Karpas-422 (cell line): Measurements from ENCODE around the gene SMIM36. TPM values are rescaled to one million over a fixed set of nuclear protein-coding genes. Genes with fewer than 3 reads are reported as not detected.

ENCODE experiments used
- DNase-seq: peaks from one replicate; pipeline ENCODE4 v3.0.0-alpha.2; 2015
- H2AFZ ChIP-seq: fragments of 200-600 bp; sonication (generic); 2 replicates; pipeline ENCODE4 v1.6.1; 2014; ENCODE audit warnings: antibody characterized with exemption, low read length, mixed read lengths
- H3K27ac ChIP-seq: fragments of 200-600 bp; sonication (generic); 2 replicates; pipeline ENCODE4 v1.5.1; 2014; ENCODE audit warnings: mild to moderate bottlenecking, low read length, moderate library complexity
- H3K27me3 ChIP-seq: fragments of 200-600 bp; sonication (generic); 2 replicates; pipeline ENCODE4 v1.6.1; 2014; ENCODE audit warnings: low read length, mixed read lengths
- H3K36me3 ChIP-seq: fragments of 200-600 bp; sonication (generic); 2 replicates; pipeline ENCODE4 v1.6.1; 2014; ENCODE audit warnings: low read length, mixed read lengths; ENCODE audit not compliant: insufficient read depth
- H3K4me1 ChIP-seq: fragments of 200-600 bp; sonication (generic); 2 replicates; pipeline ENCODE4 v1.6.1; 2014; ENCODE audit warnings: mild to moderate bottlenecking, low read length, mixed read lengths
- H3K4me2 ChIP-seq: fragments of 200-600 bp; sonication (generic); 2 replicates; pipeline ENCODE4 v1.6.1; 2014; ENCODE audit warnings: low read length, low read depth, mild to moderate bottlenecking; ENCODE audit not compliant: poor library complexity, severe bottlenecking
- H3K4me3 ChIP-seq: fragments of 200-600 bp; sonication (generic); 2 replicates; pipeline ENCODE4 v1.5.1; 2014; ENCODE audit warnings: mild to moderate bottlenecking, antibody characterized with exemption, low read length, mixed read lengths
- H3K79me2 ChIP-seq: fragments of 200-600 bp; sonication (generic); 2 replicates; pipeline ENCODE4 v1.6.1; 2014; ENCODE audit warnings: mild to moderate bottlenecking, low read length, mixed read lengths
- H3K9ac ChIP-seq: fragments of 200-600 bp; sonication (generic); 2 replicates; pipeline ENCODE4 v1.6.0; 2014; ENCODE audit warnings: low read length
- H3K9me2 ChIP-seq: fragments of 200-600 bp; sonication (generic), shearing (Covaris generic); replicated peaks from 2 replicates; pipeline ENCODE4 v1.6.0; 2014; ENCODE audit warnings: mild to moderate bottlenecking, low read length, moderate library complexity; ENCODE audit not compliant: insufficient read depth
- H3K9me3 ChIP-seq: fragments of 300-700, 200-600 bp; sonication (generic); 2 replicates; pipeline ENCODE4 v1.6.1; 2014; ENCODE audit warnings: low read length, mixed read lengths
- H4K20me1 ChIP-seq: fragments of 200-600 bp; sonication (generic); 2 replicates; pipeline ENCODE4 v1.6.1; 2014; ENCODE audit warnings: mild to moderate bottlenecking, antibody characterized with exemption, low read length, low read depth; ENCODE audit not compliant: insufficient read depth
- total RNA-seq: library from RNA; depleted of rRNA; stranded (reverse); fragments of >200 nt; shearing (Covaris generic); gene quantifications from 2 replicates; pipeline ENCODE4 v1.2.3, GENCODE V29; 2014; ENCODE audit warnings: low replicate concordance

SMIM36 gene
- total RNA-seq, 1 experiment from 2014 or later: not detected

GRCh38 chr17:55440391-55440790 is 70.9 kb downstream of the SMIM36 start:
- Histone ChIP-seq H3K4me2 (no peak overlapping the region), H3K9ac (no peak overlapping the region), H3K4me1 (peaks cover 38% of the 10 kb centered on the region), H3K79me2 (no peaks in the 10 kb centered on the region), H3K4me3 (no peak overlapping the region), H3K27me3 (no peaks in the 10 kb centered on the region), H4K20me1 (no peaks in the 10 kb centered on the region), H3K9me2 (no peaks in the 10 kb centered on the region), H3K9me3 (no peaks in the 10 kb centered on the region), H3K27ac (no peak overlapping the region), H3K36me3 (no peaks in the 10 kb centered on the region), H2AFZ (no peak overlapping the region)
- DNase-seq: no peak

GRCh38 chr17:55437159-55437605 is 74.1 kb downstream of the SMIM36 start:
- peak overlapping the region; percentile 62 for H3K9ac ChIP-seq
- peaks cover 46% of the 10 kb centered on the region for H3K4me1 ChIP-seq

GRCh38 chr17:55436224-55437158 is 74.8 kb downstream of the SMIM36 start:
- DNase-seq: no peak
- peak overlapping the region; percentile 64 for H3K4me3 ChIP-seq
- H3K4me1 ChIP-seq: peaks cover 46% of the 10 kb centered on the region
- H3K9me3 ChIP-seq: no peaks in the 10 kb centered on the region
- peak overlapping the region; percentile 82 for H3K4me2 ChIP-seq
- peak overlapping the region; percentile 16 for H2AFZ ChIP-seq
- H3K9ac ChIP-seq: peak overlapping the region; percentile 62
- peak overlapping the region; percentile 98 for H3K27ac ChIP-seq
- no peaks in the 10 kb centered on the region for H3K9me2 ChIP-seq
- H3K79me2 ChIP-seq: no peaks in the 10 kb centered on the region
- H3K36me3 ChIP-seq: no peaks in the 10 kb centered on the region
- no peaks in the 10 kb centered on the region for H3K27me3 ChIP-seq
- H4K20me1 ChIP-seq: no peaks in the 10 kb centered on the region

More at GRCh38 chr17:55437159-55437605, 74.1 kb downstream of the SMIM36 start:
- Histone ChIP-seq H2AFZ (peak overlapping the region; percentile 16), H4K20me1 (no peaks in the 10 kb centered on the region), H3K9me3 (no peaks in the 10 kb centered on the region), H3K79me2 (no peaks in the 10 kb centered on the region), H3K27ac (peak overlapping the region; percentile 98), H3K4me3 (peak overlapping the region; percentile 64), H3K4me2 (peak overlapping the region; percentile 82), H3K27me3 (no peaks in the 10 kb centered on the region), H3K9me2 (no peaks in the 10 kb centered on the region), H3K36me3 (no peaks in the 10 kb centered on the region)
- DNase-seq: peak; percentile 95

GRCh38 chr17:55435408-55435807 is 75.8 kb downstream of the SMIM36 start:
- Histone ChIP-seq H3K27ac (peak overlapping the region; percentile 40; the same call in 1 of the 2 replicates), H2AFZ (no peak overlapping the region), H3K4me3 (no peak overlapping the region), H4K20me1 (no peaks in the 10 kb centered on the region), H3K79me2 (no peaks in the 10 kb centered on the region), H3K36me3 (no peaks in the 10 kb centered on the region), H3K9ac (no peak overlapping the region), H3K4me1 (peaks cover 54% of the 10 kb centered on the region), H3K27me3 (no peaks in the 10 kb centered on the region), H3K4me2 (no peak overlapping the region), H3K9me2 (no peaks in the 10 kb centered on the region), H3K9me3 (no peaks in the 10 kb centered on the region)
- DNase-seq: no peak

- H3K79me2 ChIP-seq: no peaks in the 10 kb centered on the region
Measured at GRCh38 chr17:55434721-55435120, 76.5 kb downstream of the SMIM36 start.

GRCh38 chr17:55433629-55434422 is 77.4 kb downstream of the SMIM36 start:
- H2AFZ ChIP-seq: no peak overlapping the region
- H3K79me2 ChIP-seq: no peaks in the 10 kb centered on the region
- no peaks in the 10 kb centered on the region for H3K9me2 ChIP-seq
- H3K27me3 ChIP-seq: no peaks in the 10 kb centered on the region
- H4K20me1 ChIP-seq: no peaks in the 10 kb centered on the region
- H3K4me1 ChIP-seq: peaks cover 47% of the 10 kb centered on the region
- H3K9me3 ChIP-seq: no peaks in the 10 kb centered on the region
- no peak overlapping the region for H3K4me2 ChIP-seq
- H3K4me3 ChIP-seq: no peak overlapping the region
- H3K27ac ChIP-seq: no peak overlapping the region
- no peak for DNase-seq
- H3K36me3 ChIP-seq: no peaks in the 10 kb centered on the region
- H3K9ac ChIP-seq: no peak overlapping the region

More at GRCh38 chr17:55434721-55435120, 76.5 kb downstream of the SMIM36 start:
- Histone ChIP-seq H3K36me3 (no peaks in the 10 kb centered on the region), H3K4me3 (no peak overlapping the region), H3K9me3 (no peaks in the 10 kb centered on the region), H3K4me2 (no peak overlapping the region), H2AFZ (no peak overlapping the region), H4K20me1 (no peaks in the 10 kb centered on the region), H3K9ac (no peak overlapping the region), H3K9me2 (no peaks in the 10 kb centered on the region), H3K27me3 (no peaks in the 10 kb centered on the region), H3K27ac (no peak overlapping the region), H3K4me1 (peaks cover 55% of the 10 kb centered on the region)
- no peak for DNase-seq

GRCh38 chr17:55433029-55433628 is 78.1 kb downstream of the SMIM36 start:
- Histone ChIP-seq H3K9me3 (no peaks in the 10 kb centered on the region), H3K79me2 (no peaks in the 10 kb centered on the region), H3K27ac (no peak overlapping the region), H3K4me3 (no peak overlapping the region), H3K9ac (no peak overlapping the region), H3K9me2 (no peaks in the 10 kb centered on the region), H3K4me2 (no peak overlapping the region), H3K27me3 (no peaks in the 10 kb centered on the region), H3K4me1 (peaks cover 46% of the 10 kb centered on the region), H2AFZ (no peak overlapping the region), H4K20me1 (no peaks in the 10 kb centered on the region), H3K36me3 (no peaks in the 10 kb centered on the region)
- DNase-seq: no peak
